ENCODE measurements around the gene IMP3.

IMP3 gene

GRCh38 chr15:75620841-75621391 is 19.1 kb downstream of the IMP3 start:
- DNase-seq (ENCODE audit: low read depth): peak; percentile 74

DNA sequence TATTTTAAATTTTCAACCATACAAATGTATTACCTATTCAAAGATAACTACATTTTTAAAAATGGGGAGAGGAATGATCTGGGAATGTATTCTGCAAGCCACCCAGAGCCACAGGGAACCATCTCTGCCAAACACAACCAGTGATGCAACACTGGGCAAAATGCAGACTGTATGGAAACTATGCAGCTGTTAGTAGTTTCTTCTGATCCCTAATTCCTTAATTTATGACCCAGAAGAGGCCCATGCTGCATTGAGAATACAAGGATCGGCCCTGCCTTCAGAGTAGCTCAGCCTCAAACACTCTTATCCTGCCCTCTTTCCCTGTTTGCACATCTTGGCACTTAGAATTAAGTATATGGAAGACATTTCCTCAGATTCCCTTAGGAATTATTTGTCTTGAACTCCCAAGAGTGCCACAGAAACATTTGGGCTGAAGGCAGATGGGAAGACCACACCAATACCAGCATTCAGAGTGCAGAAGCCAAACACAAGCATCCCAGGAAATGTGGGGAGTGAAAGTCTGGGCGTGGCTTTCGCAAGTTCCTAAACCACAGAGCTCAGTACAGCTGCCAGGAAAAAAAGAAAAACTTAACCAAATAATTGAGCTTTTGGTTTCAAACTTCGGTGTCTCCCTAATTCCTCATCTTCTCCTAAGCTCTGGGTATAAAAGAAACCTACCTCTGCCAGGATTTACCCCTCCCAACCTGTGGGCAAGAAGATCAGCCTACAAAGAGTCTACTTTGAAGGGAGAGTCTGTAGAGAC is 19.8 kb downstream of the IMP3 start:
- DNase-seq (ENCODE audit: low read depth): peak; percentile 35

DNA sequence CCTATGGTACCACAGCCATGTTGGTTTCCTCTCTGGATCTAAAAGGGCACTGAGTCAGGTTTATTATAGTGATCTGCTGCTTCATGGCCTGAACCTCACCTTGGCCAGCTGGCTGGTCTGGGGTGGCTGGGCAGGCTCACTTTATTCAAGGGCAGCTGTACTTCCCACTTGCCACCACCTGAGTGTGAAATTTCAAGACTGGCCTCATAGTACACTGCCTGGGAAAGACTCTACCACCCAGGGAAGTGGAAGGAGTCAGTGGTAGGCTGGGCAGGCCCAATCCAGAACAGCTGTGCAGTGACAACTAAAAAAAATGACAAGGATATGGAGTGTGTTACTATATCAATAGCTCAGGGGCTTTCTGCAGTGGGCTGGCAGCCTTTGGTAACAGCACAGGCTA is 23.3 kb downstream of the IMP3 start:
- DNase-seq (ENCODE audit: low read depth): no peak

DNA sequence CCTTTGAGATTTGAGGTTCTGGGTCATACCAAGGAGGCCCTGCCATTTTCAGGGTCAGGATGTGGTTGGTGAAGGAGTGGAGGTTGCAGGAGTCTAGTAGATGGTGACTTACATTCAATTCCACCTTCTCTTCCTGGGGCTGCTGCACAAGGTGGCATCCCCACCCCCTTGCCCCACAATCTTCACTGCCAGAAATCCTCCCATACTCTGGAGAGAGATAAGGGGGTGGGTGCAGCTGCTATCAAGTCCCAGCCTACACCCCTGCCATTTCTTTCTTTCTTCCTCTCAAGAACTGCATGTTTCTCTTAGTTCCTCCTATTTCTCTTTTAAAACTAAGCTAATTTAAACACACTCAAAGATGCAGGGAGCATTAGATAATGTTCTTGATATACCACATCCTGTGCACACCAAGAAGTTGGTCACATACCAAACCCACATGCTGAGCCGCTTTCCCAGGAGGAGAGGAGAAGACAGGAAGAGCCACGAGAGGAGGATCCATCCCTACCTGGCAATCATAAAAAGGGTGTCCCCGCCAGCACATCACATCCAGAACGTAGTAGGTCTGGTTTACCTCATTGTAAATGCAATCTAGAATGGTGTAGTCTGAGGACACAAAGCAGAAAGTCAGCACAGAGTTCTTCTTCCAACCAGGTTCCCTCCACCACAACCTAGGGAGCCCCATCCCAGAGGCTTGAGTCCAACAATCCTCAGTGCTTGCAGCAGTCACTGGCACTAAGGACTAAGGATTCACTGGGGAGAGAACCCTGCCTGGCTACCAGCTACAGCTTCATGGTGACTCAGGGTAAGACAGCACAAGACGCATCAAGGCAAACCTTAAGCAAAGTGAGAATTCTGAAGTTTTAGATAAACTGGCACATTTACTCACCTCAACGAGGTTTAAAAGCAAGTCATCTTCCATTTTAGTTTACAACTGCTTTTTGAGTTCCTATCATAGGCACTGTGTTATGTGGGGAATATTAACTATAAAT is 33.0 kb downstream of the IMP3 start:
- DNase-seq (ENCODE audit: low read depth): no peak

- DNase-seq (ENCODE audit: low read depth): no peak
Measured at GRCh38 chr15:75606026-75606425, 34.0 kb downstream of the IMP3 start.

- no peak for DNase-seq (ENCODE audit: low read depth)
Measured at GRCh38 chr15:75599401-75599800, 40.6 kb downstream of the IMP3 start.

GRCh38 chr15:75598361-75598760 is 41.7 kb downstream of the IMP3 start:
- no peak for DNase-seq (ENCODE audit: low read depth)

DNA sequence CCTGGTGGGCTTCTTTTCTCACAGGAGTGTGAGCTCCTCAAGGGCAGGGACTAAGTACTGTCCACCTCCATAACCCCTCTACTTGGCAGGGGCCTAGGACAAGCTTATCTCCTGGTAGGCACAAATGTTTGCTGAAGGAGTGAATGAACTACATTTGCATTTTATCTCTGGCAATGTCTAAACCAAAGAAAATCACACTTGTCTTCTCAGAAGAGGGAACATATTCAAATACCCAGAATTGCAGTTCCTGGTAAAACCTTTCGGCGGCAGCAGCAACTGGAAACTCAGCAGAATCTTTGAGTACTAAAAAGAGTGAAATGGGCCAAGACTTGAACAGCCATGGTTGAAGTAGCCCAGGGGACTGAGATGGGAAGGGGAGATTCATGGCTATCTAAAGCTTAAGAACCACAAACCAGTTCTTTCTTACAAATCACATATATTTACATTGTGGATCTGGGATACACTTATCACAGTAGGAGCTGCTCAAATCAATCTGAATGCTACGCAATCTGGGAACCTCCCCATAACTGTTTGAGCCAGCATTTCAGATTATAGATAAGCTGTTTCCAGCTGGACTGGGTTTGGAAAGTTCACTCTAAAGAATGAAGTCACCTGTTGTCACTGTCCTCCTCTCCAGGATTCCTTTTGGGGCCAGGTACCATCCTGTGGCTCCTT is 42.2 kb downstream of the IMP3 start:
- no peak for DNase-seq (ENCODE audit: low read depth)

GRCh38 chr15:75596703-75597345 is 43.2 kb downstream of the IMP3 start:
- no peak for DNase-seq (ENCODE audit: low read depth)

DNA sequence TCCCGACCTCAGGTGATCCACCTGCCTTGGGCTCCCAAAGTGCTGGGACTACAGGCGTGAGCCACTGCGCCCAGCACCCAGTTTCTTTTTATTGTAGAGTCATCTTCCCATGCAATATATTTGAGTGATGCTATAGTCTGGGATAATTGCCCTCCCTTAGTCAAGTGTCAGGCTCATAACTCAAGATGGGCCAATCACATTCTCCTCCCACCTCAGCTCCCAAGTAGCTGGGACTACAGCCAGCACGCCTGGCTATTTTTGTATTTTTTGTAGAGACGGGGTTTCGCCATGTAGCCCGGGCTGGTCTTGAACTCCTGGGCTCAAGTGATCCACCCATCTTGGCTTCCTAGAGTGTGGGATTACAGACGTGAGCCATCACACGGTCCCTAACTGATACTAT is 45.7 kb downstream of the IMP3 start:
- no peak for DNase-seq (ENCODE audit: low read depth)

GRCh38 chr15:75591655-75592364 is 48.2 kb downstream of the IMP3 start:
- DNase-seq (ENCODE audit: low read depth): no peak

GRCh38 chr15:75590239-75590638 is 49.8 kb downstream of the IMP3 start:
- DNase-seq (ENCODE audit: low read depth): no peak

Measured in GM04504 (cell line).